ENCODE measurements around the gene CCL17.
"Not testable (repeated sequence)": the region's sequence is repeated elsewhere in the genome, so short reads cannot be mapped to it uniquely, and the experiment has no call there.

The CCL17 gene

GRCh38 chr16:57430955-57431354 is 26.4 kb downstream of the CCL17 start:
- no peak overlapping the region for H3K4me3 ChIP-seq (ENCODE audit: low read depth, low read length)
- DNase-seq (ENCODE audit: low read depth) = no peak
- TF ChIP-seq CTCF (IDR thresholded peaks at IDR 0.05; ENCODE audit: insufficient read depth, low read depth, low read length, missing control alignments) = no peak

GRCh38 chr16:57432505-57432904 is 27.9 kb downstream of the CCL17 start:
- no peak for TF ChIP-seq CTCF (IDR thresholded peaks at IDR 0.05; ENCODE audit: insufficient read depth, low read depth, low read length, missing control alignments)
- no peak overlapping the region for H3K4me3 ChIP-seq (ENCODE audit: low read depth, low read length)

GRCh38 chr16:57432989-57433388 is 28.4 kb downstream of the CCL17 start:
- TF ChIP-seq CTCF (IDR thresholded peaks at IDR 0.05; ENCODE audit: insufficient read depth, low read depth, low read length, missing control alignments) = no peak
- no peak for DNase-seq (ENCODE audit: low read depth)
- no peak overlapping the region for H3K4me3 ChIP-seq (ENCODE audit: low read depth, low read length)

More at GRCh38 chr16:57432505-57432904, 27.9 kb downstream of the CCL17 start:
- no peak for DNase-seq (ENCODE audit: low read depth)

DNA sequence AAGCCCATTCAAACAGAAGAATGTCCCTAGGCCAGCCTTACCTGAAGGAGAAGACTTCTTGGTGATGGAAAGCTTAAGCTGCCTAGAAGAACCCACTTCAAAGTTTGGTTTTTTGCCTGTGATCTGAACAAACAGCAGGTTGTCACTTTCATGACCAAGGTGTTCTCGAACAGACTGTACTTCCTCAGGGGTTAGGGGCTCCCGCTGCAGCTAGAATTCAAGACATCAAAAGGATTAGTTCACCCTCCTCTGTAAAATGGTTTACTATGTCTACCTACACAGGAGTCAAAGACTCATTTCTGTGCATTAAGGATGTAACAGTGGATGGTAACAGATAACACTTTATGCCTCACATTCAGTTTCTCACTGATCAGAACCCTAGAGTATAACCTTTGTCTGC is 29.4 kb downstream of the CCL17 start:
- TF ChIP-seq CTCF (IDR thresholded peaks at IDR 0.05; ENCODE audit: insufficient read depth, low read depth, low read length, missing control alignments) = no peak
- no peak overlapping the region for H3K4me3 ChIP-seq (ENCODE audit: low read depth, low read length)
- no peak for DNase-seq (ENCODE audit: low read depth)

- no peak for TF ChIP-seq CTCF (IDR thresholded peaks at IDR 0.05; ENCODE audit: insufficient read depth, low read depth, low read length, missing control alignments)
- H3K4me3 ChIP-seq (ENCODE audit: low read depth, low read length) = no peak overlapping the region
- no peak for DNase-seq (ENCODE audit: low read depth)
Measured at GRCh38 chr16:57435838-57436237, 31.3 kb downstream of the CCL17 start.

DNA sequence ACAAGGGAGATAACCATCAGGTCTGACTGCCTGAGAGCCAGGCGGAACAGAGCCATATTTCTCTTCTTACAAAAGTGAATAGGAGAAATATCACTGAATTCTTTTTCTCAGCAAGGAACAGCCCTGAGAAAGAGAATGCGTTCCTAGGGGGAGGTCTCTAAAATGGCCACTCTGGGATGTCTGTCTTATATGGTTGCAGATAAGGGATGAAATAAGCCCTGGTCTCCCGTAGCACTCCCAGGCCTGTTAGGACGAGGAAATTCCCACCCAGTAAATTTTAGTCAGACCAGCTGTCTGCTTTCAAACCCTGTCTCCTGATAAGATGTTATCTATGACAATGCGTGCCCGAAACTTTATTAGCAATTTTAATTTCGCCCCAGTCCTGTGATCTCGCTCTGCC is 35.4 kb downstream of the CCL17 start:
- H3K4me3 ChIP-seq (ENCODE audit: low read depth, low read length); DNase-seq (ENCODE audit: low read depth): not testable (repeated sequence)

GRCh38 chr16:57440551-57440950 is 36.0 kb downstream of the CCL17 start:
- DNase-seq (ENCODE audit: low read depth); H3K4me3 ChIP-seq (ENCODE audit: low read depth, low read length): not testable (repeated sequence)

GRCh38 chr16:57444711-57445110 is 40.1 kb downstream of the CCL17 start:
- no peak for TF ChIP-seq CTCF (IDR thresholded peaks at IDR 0.05; ENCODE audit: insufficient read depth, low read depth, low read length, missing control alignments)
- H3K4me3 ChIP-seq (ENCODE audit: low read depth, low read length) = no peak overlapping the region
- no peak for DNase-seq (ENCODE audit: low read depth)
